Activated B cell treated with CpG ODN at 0.5 μM for 24 hours (primary cell): Measurements from ENCODE around the gene CBY1. TPM values are rescaled to one million over a fixed set of nuclear protein-coding genes. Genes with fewer than 3 reads are reported as not detected.
"Not testable (repeated sequence)": the region's sequence is repeated elsewhere in the genome, so short reads cannot be mapped to it uniquely, and the experiment has no call there.

Experiments
- ATAC-seq: fragments of 200-7000 bp; cut with Tn5 transposase; one replicate; pipeline ENCODE4 v1.10.0; 2021; ENCODE audit warnings: low read depth, mild to moderate bottlenecking, moderate library complexity
- CTCF ChIA-PET: fragments of 350-600 bp; sonication (Branson Sonifier 250); formaldehyde crosslinking; loops from one replicate; lab custom pipeline; 2021; ENCODE audit warnings: antibody characterized with exemption; lab: Charles Lee
- POLR2A ChIA-PET: fragments of 350-600 bp; sonication (Branson Sonifier 250); formaldehyde crosslinking; loops from one replicate; lab custom pipeline; 2021; ENCODE audit warnings: antibody characterized with exemption; lab: Charles Lee
- DNase-seq: peaks from one replicate; pipeline ENCODE4 v3.0.0; 2022
- H3K27ac Mint-ChIP-seq: one replicate; pipeline ENCODE4 v1.8.0; 2020; ENCODE audit warnings: mixed read lengths
- H3K27me3 Mint-ChIP-seq: one replicate; pipeline ENCODE4 v1.8.0; 2021; ENCODE audit warnings: mixed read lengths
- H3K36me3 Mint-ChIP-seq: one replicate; pipeline ENCODE4 v1.8.0; 2021; ENCODE audit warnings: low read depth, mixed read lengths
- H3K4me1 Mint-ChIP-seq: one replicate; pipeline ENCODE4 v1.8.0; 2021; ENCODE audit warnings: mixed read lengths
- H3K4me3 Mint-ChIP-seq: one replicate; pipeline ENCODE4 v1.8.0; 2020; ENCODE audit warnings: mild to moderate bottlenecking, mixed read lengths
- H3K9me3 Mint-ChIP-seq: one replicate; pipeline ENCODE4 v1.8.0; 2020; ENCODE audit warnings: mixed read lengths
- CTCF ChIP-seq: fragments of 200-600 bp; IDR thresholded peaks from one replicate; pipeline ENCODE4 v1.8.0; 2022; ENCODE audit warnings: antibody characterized with exemption, mild to moderate bottlenecking
- intact Hi-C: fragments of 100-400 bp; cut with micrococcal nuclease; formaldehyde crosslinking; loops from one replicate; pipeline ENCODE4 v1.15.1; 2024
- total RNA-seq: library from RNA; stranded (reverse); gene quantifications from 2 replicates; pipeline ENCODE4 v1.2.3, GENCODE V29; 2022

The CBY1 gene
- total RNA-seq, 1 donor from 2014 or later: 14.1 TPM

GRCh38 chr22:38612217-38613006 is 44.0 kb upstream of the CBY1 start:
- intact Hi-C loops: no loop called here
- Mint-ChIP-seq H3K4me1 (no peaks in the 10 kb centered on the region), H3K4me3 (no peak overlapping the region), H3K36me3 (no peaks in the 10 kb centered on the region), H3K27me3 (peaks cover 23% of the 10 kb centered on the region), H3K9me3 (no peaks in the 10 kb centered on the region), H3K27ac (no peak overlapping the region)
- ChIA-PET CTCF (no interaction called here), POLR2A (no interaction called here)
- no peak for TF ChIP-seq CTCF
- DNase-seq: no peak
- ATAC-seq: no peak

GRCh38 chr22:38613588-38613987 is 42.9 kb upstream of the CBY1 start:
- DNase-seq: no peak
- intact Hi-C loops: no loop called here
- peaks cover 21% of the 10 kb centered on the region for H3K27me3 Mint-ChIP-seq
- H3K36me3 Mint-ChIP-seq: no peaks in the 10 kb centered on the region
- H3K9me3 Mint-ChIP-seq: peaks cover 3% of the 10 kb centered on the region
- ATAC-seq: no peak
- CTCF ChIA-PET: no interaction called here
- POLR2A ChIA-PET: no interaction called here
- no peak overlapping the region for H3K4me3 Mint-ChIP-seq
- no peak for TF ChIP-seq CTCF
- H3K27ac Mint-ChIP-seq: no peak overlapping the region
- no peaks in the 10 kb centered on the region for H3K4me1 Mint-ChIP-seq

GRCh38 chr22:38614332-38615063 is 41.9 kb upstream of the CBY1 start:
- no peaks in the 10 kb centered on the region for H3K4me1 Mint-ChIP-seq
- peaks cover 21% of the 10 kb centered on the region for H3K27me3 Mint-ChIP-seq
- no peak for DNase-seq
- no peak overlapping the region for H3K4me3 Mint-ChIP-seq
- intact Hi-C loops: no loop called here
- H3K36me3 Mint-ChIP-seq: no peaks in the 10 kb centered on the region
- POLR2A ChIA-PET: no interaction called here
- peaks cover 6% of the 10 kb centered on the region for H3K9me3 Mint-ChIP-seq
- H3K27ac Mint-ChIP-seq: no peak overlapping the region
- no peak for ATAC-seq
- CTCF ChIA-PET: no interaction called here
- TF ChIP-seq CTCF: no peak

GRCh38 chr22:38615064-38615405 is 41.4 kb upstream of the CBY1 start:
- CTCF ChIA-PET, H3K27ac Mint-ChIP-seq, H3K9me3 Mint-ChIP-seq, ATAC-seq, POLR2A ChIA-PET, H3K4me1 Mint-ChIP-seq, intact Hi-C loops, H3K36me3 Mint-ChIP-seq, DNase-seq, H3K4me3 Mint-ChIP-seq: not testable (repeated sequence)
- H3K27me3 Mint-ChIP-seq: peaks cover 25% of the 10 kb centered on the region

GRCh38 chr22:38618258-38618657 is 38.2 kb upstream of the CBY1 start:
- intact Hi-C loops: no loop called here
- H3K27ac Mint-ChIP-seq: no peak overlapping the region
- no peak for TF ChIP-seq CTCF
- DNase-seq (no peak), ATAC-seq (no peak)
- H3K27me3 Mint-ChIP-seq: peaks cover 27% of the 10 kb centered on the region
- ChIA-PET POLR2A (no interaction called here), CTCF (interaction anchor here (1.0 kb wide), 1 partner anchor 518 kb away, joined by 3 read pairs; no protein-coding TSS in a partner anchor)
- H3K9me3 Mint-ChIP-seq: peaks cover 6% of the 10 kb centered on the region
- H3K4me1 Mint-ChIP-seq: no peaks in the 10 kb centered on the region
- no peaks in the 10 kb centered on the region for H3K36me3 Mint-ChIP-seq
- no peak overlapping the region for H3K4me3 Mint-ChIP-seq
